ENCODE data around the gene NXNL2.

GRCh38 chr9:88536951-88537760 is 2.2 kb downstream of the NXNL2 start:
- TF ChIP-seq CTCF (IDR thresholded peaks at IDR 0.05), result no peak
- no peak for TF ChIP-seq POLR2AphosphoS5 (IDR thresholded peaks at IDR 0.05)
- TF ChIP-seq POLR2A (IDR thresholded peaks at IDR 0.05), result no peak
- no peak for TF ChIP-seq EP300 (IDR thresholded peaks at IDR 0.05)
